HCT116 (cell line): Measurements from ENCODE around the gene ACTN1. TPM values are rescaled to one million over a fixed set of nuclear protein-coding genes. Genes with fewer than 3 reads are reported as not detected.

ENCODE experiments used
- ATAC-seq: fragments of 200-7000 bp; cut with Tn5 transposase; 2 replicates; pipeline ENCODE4 v1.9.1; 2020; ENCODE audit warnings: mild to moderate bottlenecking, moderate library complexity
- BruUV-seq: library from RNA; stranded (reverse); fragments of 400-500 nt; replicated peaks from 2 replicates; lab custom pipeline; 2021; lab: Mats Ljungman, UMichigan
- CTCF ChIA-PET: fragments of 300-600 bp; sonication (Branson Sonifier 250); formaldehyde crosslinking; loops from one replicate; lab custom pipeline; 2021; ENCODE audit warnings: antibody characterized with exemption; lab: Charles Lee
- POLR2A ChIA-PET: fragments of 300-600, 350-600 bp; sonication (Branson Sonifier 250); formaldehyde crosslinking; loops from one replicate; lab custom pipeline; 2021; ENCODE audit warnings: antibody characterized with exemption; lab: Charles Lee
- RAD21 ChIA-PET, 2 experiments: fragments of 300-600 bp; sonication (Branson Sonifier 250); formaldehyde crosslinking; loops; one replicate each; lab custom pipeline; 2023; ENCODE audit warnings: low total read pairs in 2 of 2; ENCODE audit not compliant: uncharacterized antibody in 2 of 2, unreplicated experiment in 2 of 2, low non-redundant PET in 1 of 2; lab: Charles Lee
- DNase-seq: peaks from one replicate; pipeline ENCODE4 v3.0.0-alpha.2; 2010; ENCODE audit warnings: low read depth, low spot score
- H2AFZ ChIP-seq: fragments of 200-600 bp; shearing (Covaris generic), sonication (generic); 2 replicates; pipeline ENCODE4 v1.6.1; 2017; ENCODE audit warnings: low read depth, mixed run types, mixed read lengths, antibody characterized with exemption, low read length; ENCODE audit not compliant: poor library complexity, severe bottlenecking
- H3K27ac ChIP-seq: 2 replicates; pipeline ENCODE4 v1.5.1; 2012; ENCODE audit warnings: low read depth, low read length
- H3K27me3 ChIP-seq: fragments of 200-600 bp; sonication (generic); 2 replicates; pipeline ENCODE4 v1.6.1; 2016; ENCODE audit warnings: mixed run types, low read length, mixed read lengths; ENCODE audit not compliant: insufficient read depth
- H3K36me3 ChIP-seq, 2 experiments: fragments of 200-500 bp in 1 of 2; fragments of 200-600 bp in 1 of 2; sonication (Bioruptor generic) in 1 of 2; sonication (generic) in 1 of 2; 2 replicates each; pipeline versions ENCODE4 v1.5.1 to v1.6.1; 2014 to 2016; ENCODE audit warnings: low read length in 2 of 2, inconsistent platforms in 1 of 2, mixed read lengths in 1 of 2, mixed run types in 1 of 2; ENCODE audit not compliant: insufficient read depth in 2 of 2, control insufficient read depth in 1 of 2
- H3K4me1 ChIP-seq, 2 experiments: fragments of 200-600 bp in 1 of 2; sonication (generic) in 1 of 2; 2 replicates each; pipeline versions ENCODE4 v1.5.1 to v1.6.1; 2012 to 2017; ENCODE audit warnings: low read length in 2 of 2, inconsistent platforms in 1 of 2, mild to moderate bottlenecking in 1 of 2, mixed read lengths in 1 of 2, mixed run types in 1 of 2, moderate library complexity in 1 of 2; ENCODE audit not compliant: insufficient read depth in 2 of 2, control insufficient read depth in 1 of 2
- H3K4me2 ChIP-seq: fragments of 200-600 bp; sonication (generic); 2 replicates; pipeline ENCODE4 v1.6.1; 2017; ENCODE audit warnings: mixed run types, low read length, mixed read lengths
- H3K4me3 ChIP-seq, 2 experiments: fragments of 200-600 bp in 1 of 2; sonication (generic) in 1 of 2; replicated peaks in 1 of 2; 2 replicates each; pipeline ENCODE4 v1.5.1; 2011 to 2016; ENCODE audit warnings: low read length in 2 of 2, control low read depth in 1 of 2, low read depth in 1 of 2, mild to moderate bottlenecking in 1 of 2, mixed read lengths in 1 of 2, mixed run types in 1 of 2
- H3K79me2 ChIP-seq: fragments of 200-600 bp; sonication (generic); 2 replicates; pipeline ENCODE4 v1.6.1; 2017; ENCODE audit warnings: mild to moderate bottlenecking, mixed run types, low read length, moderate library complexity, mixed read lengths; ENCODE audit not compliant: insufficient read depth
- H3K9ac ChIP-seq: fragments of 200-600 bp; sonication (generic); 2 replicates; pipeline ENCODE4 v1.6.1; 2016; ENCODE audit warnings: low read length, mixed read lengths
- H3K9me2 ChIP-seq: fragments of 200-600 bp; sonication (generic), shearing (Covaris generic); 2 replicates; pipeline ENCODE4 v1.6.1; 2017; ENCODE audit warnings: mixed run types, mild to moderate bottlenecking, moderate library complexity; ENCODE audit not compliant: insufficient read depth
- H3K9me3 ChIP-seq, 2 experiments: fragments of 200-500 bp in 1 of 2; fragments of 200-600 bp in 1 of 2; sonication (Bioruptor generic) in 1 of 2; sonication (generic) in 1 of 2; 2 replicates each; pipeline ENCODE4 v1.6.1; 2014 to 2017; ENCODE audit warnings: low read length in 2 of 2, mixed read lengths in 2 of 2, inconsistent platforms in 1 of 2, low read depth in 1 of 2, mild to moderate bottlenecking in 1 of 2, mixed run types in 1 of 2, moderate library complexity in 1 of 2; ENCODE audit not compliant: control insufficient read depth in 1 of 2, insufficient read depth in 1 of 2
- H4K20me1 ChIP-seq: fragments of 200-600 bp; sonication (generic), shearing (Covaris generic); 2 replicates; pipeline ENCODE4 v1.6.1; 2017; ENCODE audit warnings: mixed run types, mild to moderate bottlenecking, moderate library complexity; ENCODE audit not compliant: insufficient read depth
- ATF3 ChIP-seq: IDR thresholded peaks from 2 replicates; pipeline ENCODE4 v1.6.1; 2012
- CTCF ChIP-seq, 3 experiments: fragments of 200-600 bp in 1 of 3; sonication (generic) in 1 of 3; IDR thresholded peaks in 2 of 3; conservative IDR thresholded peaks in 1 of 3; 2 replicates each; pipeline ENCODE4 v1.5.1; 2012 to 2017; ENCODE audit warnings: low read depth in 2 of 3, low read length in 2 of 3, antibody characterized with exemption in 1 of 3, borderline replicate concordance in 1 of 3, control low read depth in 1 of 3, mild to moderate bottlenecking in 1 of 3, mixed read lengths in 1 of 3, mixed run types in 1 of 3, moderate library complexity in 1 of 3; ENCODE audit not compliant: insufficient read depth in 1 of 3
- EZH2phosphoT487 ChIP-seq: fragments of 200-600 bp; IDR thresholded peaks from 2 replicates; pipeline ENCODE4 v1.6.1; 2018; ENCODE audit warnings: antibody characterized with exemption, borderline replicate concordance
- MAX ChIP-seq: IDR thresholded peaks from 2 replicates; pipeline ENCODE4 v1.6.1; 2012
- POLR2A ChIP-seq: IDR thresholded peaks from 2 replicates; pipeline ENCODE4 v1.7.0; 2011; ENCODE audit warnings: borderline replicate concordance; ENCODE audit not compliant: insufficient read depth, insufficient read length; ENCODE audit errors: extremely low read depth
- POLR2AphosphoS5 ChIP-seq: IDR thresholded peaks from 2 replicates; pipeline ENCODE4 v1.6.1; 2011; ENCODE audit warnings: mild to moderate bottlenecking, low read depth, low read length, moderate library complexity
- RAD21 ChIP-seq: IDR thresholded peaks from 2 replicates; pipeline ENCODE4 v1.6.1; 2012; ENCODE audit warnings: low read depth, mild to moderate bottlenecking
- REST ChIP-seq: IDR thresholded peaks from 2 replicates; pipeline ENCODE4 v1.6.1; 2012; ENCODE audit warnings: low read depth
- SIN3A ChIP-seq: IDR thresholded peaks from 2 replicates; pipeline ENCODE4 v1.6.1; 2012; ENCODE audit warnings: low read depth
- SP1 ChIP-seq: IDR thresholded peaks from 2 replicates; pipeline ENCODE4 v1.6.1; 2012; ENCODE audit warnings: low read depth
- SRF ChIP-seq: IDR thresholded peaks from 2 replicates; pipeline ENCODE4 v1.6.1; 2012; ENCODE audit warnings: low read depth
- ZFX ChIP-seq: fragments of 450-650 bp; IDR thresholded peaks from 2 replicates; pipeline ENCODE4 v1.6.1; 2017
- intact Hi-C: fragments of 100-400 bp; cut with micrococcal nuclease; formaldehyde crosslinking; loops from 2 replicates; pipeline ENCODE4 v1.10.0; 2022
- total RNA-seq: library from RNA; stranded (reverse); gene quantifications from one replicate; pipeline ENCODE4 v1.2.1, GENCODE V29; 2021; ENCODE audit not compliant: unreplicated experiment

ACTN1 gene
- total RNA-seq, 1 experiment from 2014 or later: 123 TPM

- Histone ChIP-seq H3K4me3 (no peak overlapping the region), H3K9ac (no peak overlapping the region), H3K9me2 (no peaks in the 10 kb centered on the region), H3K79me2 (no peaks in the 10 kb centered on the region), H3K4me1 (peaks cover 8 to 13% of the 10 kb centered on the region in 2 experiments; a peak in 2 of 4 replicates), H2AFZ (no peak overlapping the region), H3K36me3 (no peaks in the 10 kb centered on the region), H4K20me1 (no peaks in the 10 kb centered on the region), H3K4me2 (no peak overlapping the region), H3K27ac (no peak overlapping the region), H3K27me3 (no peaks in the 10 kb centered on the region), H3K9me3 (no peaks in the 10 kb centered on the region)
- ChIA-PET RAD21 (no interaction called here), CTCF (interaction anchor here (0.7 kb wide), 1 partner anchor 52 kb away, joined by 3 read pairs; no protein-coding TSS in a partner anchor), POLR2A (no interaction called here)
- ATAC-seq (no peak), DNase-seq (no peak)
- no TSS peak for BruUV-seq
- intact Hi-C loops: no loop called here
- TF ChIP-seq SP1: no peak
- no peak for TF ChIP-seq POLR2A
- TF ChIP-seq POLR2AphosphoS5: no peak
- no peak for TF ChIP-seq EZH2phosphoT487
- TF ChIP-seq REST: no peak
- no peak for TF ChIP-seq SIN3A
- no peak for TF ChIP-seq RAD21
Measured at GRCh38 chr14:68984686-68985085, 5.6 kb upstream of the ACTN1 start.

GRCh38 chr14:68983191-68983590, 4.1 kb upstream of the ACTN1 start:
- Histone ChIP-seq H3K9ac (no peak overlapping the region), H3K9me2 (no peaks in the 10 kb centered on the region), H3K4me3 (no peak overlapping the region), H3K9me3 (no peaks in the 10 kb centered on the region), H4K20me1 (no peaks in the 10 kb centered on the region), H3K4me1 (peaks cover 7 to 16% of the 10 kb centered on the region in 2 experiments; a peak in 2 of 4 replicates), H3K36me3 (no peaks in the 10 kb centered on the region), H3K4me2 (no peak overlapping the region)
- POLR2A ChIA-PET: no interaction called here
- RAD21 ChIA-PET: no interaction called here
- intact Hi-C loops: no loop called here
- BruUV-seq: no TSS peak
- no peak for ATAC-seq
- CTCF ChIA-PET: no interaction called here
- TF ChIP-seq SP1: no peak
- no peak for TF ChIP-seq SRF
- TF ChIP-seq CTCF (IDR thresholded peaks at IDR 0.05 in 2 of 3, conservative IDR thresholded peaks at IDR 0.05 in 1 of 3; ENCODE audit: borderline replicate concordance in 1 of 3, insufficient read depth in 1 of 3, low read depth in 2 of 3, low read length in 2 of 3): no peak
- TF ChIP-seq MAX: no peak
- TF ChIP-seq ZFX: no peak
- TF ChIP-seq ATF3: no peak
- TF ChIP-seq, all 23 proteins: peak for 0
- no peak overlapping the region for H2AFZ ChIP-seq
- no peak for DNase-seq
- H3K27me3 ChIP-seq: no peaks in the 10 kb centered on the region
- H3K79me2 ChIP-seq: peaks cover 4% of the 10 kb centered on the region
- no peak overlapping the region for H3K27ac ChIP-seq
